ENCODE measurements around the gene MYO5C. TPM values are rescaled to one million over a fixed set of nuclear protein-coding genes. Genes with fewer than 3 reads are reported as not detected.
A peak's percentile ranks its signal among the peaks of the same experiment; 100 is the strongest.

Gene MYO5C
- total RNA-seq, 1 experiment from 2014 or later, result 28.2 TPM

GRCh38 chr15:52180196-52180835 lies 115.3 kb downstream of the MYO5C start:
- CTCF ChIA-PET, result no interaction called here
- TF ChIP-seq POLR2AphosphoS5 (IDR thresholded peaks at IDR 0.05; ENCODE audit: low read depth, low read length), result no peak
- no peak for TF ChIP-seq CTCF (IDR thresholded peaks at IDR 0.05)
- no peak for TF ChIP-seq REST (IDR thresholded peaks at IDR 0.05; ENCODE audit: insufficient read depth in 1 of 2, low read depth in 2 of 2, low read length in 1 of 2)
- no peak for TF ChIP-seq TCF7L2 (IDR thresholded peaks at IDR 0.05; ENCODE audit: low read depth, low read length)
- ATAC-seq (peak; percentile 13), DNase-seq (ENCODE audit: low read depth, low spot score) (no peak)
- Histone ChIP-seq H3K36me3 (ENCODE audit: control insufficient read depth, insufficient read depth, low read length) (no peaks in the 10 kb centered on the region), H3K4me1 (ENCODE audit: control insufficient read depth, insufficient read depth, low read length) (peaks cover 8% of the 10 kb centered on the region), H3K9me3 (ENCODE audit: control insufficient read depth, insufficient read depth, low read depth, low read length) (no peaks in the 10 kb centered on the region), H3K4me3 (ENCODE audit: low read depth in 2 of 2, low read length in 2 of 2) (peak overlapping the region; percentile 74 to 97), H3K27ac (ENCODE audit: low read length) (peak overlapping the region; percentile 60), H3K27me3 (ENCODE audit: control insufficient read depth, insufficient read depth, low read length) (no peaks in the 10 kb centered on the region)
- intact Hi-C loops (cut with micrococcal nuclease; ENCODE audit: unreplicated experiment), result no loop called here
- TSS peak; percentile 56 for BruUV-seq (replicated peaks)
- POLR2A ChIA-PET, result interaction anchor here (0.7 kb wide), 1 partner anchor 77 kb away, joined by 3 read pairs; no protein-coding TSS in a partner anchor
- in situ Hi-C loops (cut with HindIII; ENCODE audit: low pct_unique_long_range_greater_than_20kb, low sequenced_read_pairs), result no loop called here

GRCh38 chr15:52179278-52180195 lies 116.1 kb downstream of the MYO5C start:
- no peak for TF ChIP-seq TCF7L2 (IDR thresholded peaks at IDR 0.05; ENCODE audit: low read depth, low read length)
- peak; percentile 75 for TF ChIP-seq POLR2AphosphoS5 (IDR thresholded peaks at IDR 0.05; ENCODE audit: low read depth, low read length)
- TF ChIP-seq SIN3A (IDR thresholded peaks at IDR 0.05; ENCODE audit: borderline replicate concordance, insufficient read depth, low read depth, low read length), result 0 out of 2 replicates have a peak, but pooled peaks have one; percentile 28
- no peak for TF ChIP-seq REST (IDR thresholded peaks at IDR 0.05; ENCODE audit: insufficient read depth in 1 of 2, low read depth in 2 of 2, low read length in 1 of 2)
- no peak for TF ChIP-seq CTCF (IDR thresholded peaks at IDR 0.05)
- in situ Hi-C loops (cut with HindIII; ENCODE audit: low pct_unique_long_range_greater_than_20kb, low sequenced_read_pairs), result no loop called here
- ATAC-seq (peak; percentile 96), DNase-seq (ENCODE audit: low read depth, low spot score) (no peak)
- Histone ChIP-seq H3K9me3 (ENCODE audit: control insufficient read depth, insufficient read depth, low read depth, low read length) (no peaks in the 10 kb centered on the region), H3K4me1 (ENCODE audit: control insufficient read depth, insufficient read depth, low read length) (peaks cover 8% of the 10 kb centered on the region), H3K27ac (ENCODE audit: low read length) (peak overlapping the region; percentile 84), H3K4me3 (ENCODE audit: low read depth in 2 of 2, low read length in 2 of 2) (peak overlapping the region; percentile 74 to 97), H3K36me3 (ENCODE audit: control insufficient read depth, insufficient read depth, low read length) (no peaks in the 10 kb centered on the region), H3K27me3 (ENCODE audit: control insufficient read depth, insufficient read depth, low read length) (no peaks in the 10 kb centered on the region)
- CTCF ChIA-PET, result no interaction called here
- intact Hi-C loops (cut with micrococcal nuclease; ENCODE audit: unreplicated experiment), result no loop called here
- no TSS peak for BruUV-seq (replicated peaks)
- POLR2A ChIA-PET, result interaction anchor here (0.6 to 1.3 kb wide), 4 partner anchors 78 to 440 kb away, joined by 3 to 4 read pairs (median 3); partner anchors contain the start of gene LEO1

All from Panc1 (cell line).